Activated CD8-positive, alpha-beta T cell treated with anti-CD3 and anti-CD28 coated beads, Interleukin-2, amount 10 ng/mL, durations not matched to agents 7 days and 5 days (primary cell): ENCODE results near the gene PLEKHG3. TPM values are rescaled to one million over a fixed set of nuclear protein-coding genes. Genes with fewer than 3 reads are reported as not detected.

Experiments
- ATAC-seq: fragments of 150-1000 bp; cut with Tn5 transposase; one replicate; pipeline ENCODE4 v1.10.0; 2021; ENCODE audit warnings: moderate library complexity
- CTCF ChIA-PET: fragments of 350-600 bp; sonication (Branson Sonifier 250); formaldehyde crosslinking; loops from one replicate; lab custom pipeline; 2021; ENCODE audit warnings: antibody characterized with exemption; lab: Charles Lee
- POLR2A ChIA-PET: fragments of 350-600 bp; sonication (Branson Sonifier 250); formaldehyde crosslinking; loops from one replicate; lab custom pipeline; 2021; ENCODE audit warnings: antibody characterized with exemption; lab: Charles Lee
- DNase-seq: peaks from one replicate; pipeline ENCODE4 v3.0.0-alpha.2; 2020
- H3K27ac Mint-ChIP-seq: one replicate; pipeline ENCODE4 v1.8.0; 2021; ENCODE audit warnings: mild to moderate bottlenecking, mixed read lengths
- H3K27me3 Mint-ChIP-seq: one replicate; pipeline ENCODE4 v1.8.0; 2021; ENCODE audit warnings: low read depth, mixed read lengths
- H3K36me3 Mint-ChIP-seq: one replicate; pipeline ENCODE4 v1.8.0; 2021; ENCODE audit warnings: low read depth, mixed read lengths
- H3K4me1 Mint-ChIP-seq: one replicate; pipeline ENCODE4 v1.8.0; 2021; ENCODE audit warnings: low read depth, mixed read lengths
- H3K4me3 Mint-ChIP-seq: one replicate; pipeline ENCODE4 v1.8.0; 2021; ENCODE audit warnings: mild to moderate bottlenecking, mixed read lengths
- H3K9me3 Mint-ChIP-seq: one replicate; pipeline ENCODE4 v1.8.0; 2022; ENCODE audit warnings: mixed read lengths; ENCODE audit not compliant: insufficient read depth
- total RNA-seq, 2 experiments: library from RNA; stranded (reverse); gene quantifications; one replicate each; pipeline ENCODE4 v1.2.3, GENCODE V29; 2021

The PLEKHG3 gene
- total RNA-seq, 2 experiments from 2014 or later = 7.3 to 7.8 TPM

DNA sequence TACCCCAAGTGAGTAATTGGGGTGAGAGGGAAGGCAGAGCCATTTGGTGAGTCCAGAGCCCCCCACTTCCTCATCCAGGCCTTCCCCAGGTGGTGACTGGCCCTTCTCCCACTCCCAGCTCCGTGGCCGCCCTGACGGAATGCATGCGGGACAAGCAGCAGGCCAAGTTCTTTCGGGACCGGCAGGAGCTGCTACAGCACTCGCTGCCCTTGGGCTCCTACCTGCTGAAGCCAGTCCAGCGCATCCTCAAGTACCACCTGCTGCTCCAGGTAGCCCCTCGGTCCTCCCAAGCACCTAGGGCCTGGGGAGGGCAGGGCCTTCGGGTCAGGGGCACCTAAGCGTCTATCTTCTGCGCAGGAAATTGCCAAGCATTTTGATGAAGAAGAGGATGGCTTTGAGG, 26.5 kb downstream of the PLEKHG3 start:
- no peak overlapping the region for H3K4me3 Mint-ChIP-seq

DNA sequence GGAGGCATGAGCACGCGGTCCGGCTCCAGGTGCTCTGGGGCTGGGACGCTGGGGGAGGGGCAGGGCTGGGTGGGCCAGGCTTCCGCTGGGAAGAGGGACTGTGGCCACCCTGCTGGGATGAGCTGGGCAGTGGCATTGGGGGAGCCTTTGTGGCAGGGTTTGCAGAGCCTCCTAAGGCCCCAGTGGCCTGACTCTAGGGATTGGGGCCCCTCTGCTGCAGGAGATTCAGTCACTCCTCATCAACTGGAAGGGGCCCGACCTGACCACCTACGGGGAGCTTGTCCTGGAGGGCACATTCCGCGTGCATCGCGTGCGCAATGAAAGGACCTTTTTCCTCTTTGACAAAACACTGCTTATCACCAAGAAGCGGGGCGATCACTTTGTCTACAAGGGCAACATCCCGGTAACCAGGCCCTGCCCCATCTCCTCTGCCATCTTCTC, 26.9 kb downstream of the PLEKHG3 start:
- H3K36me3 Mint-ChIP-seq = no peaks in the 10 kb centered on the region

More for the DNA sequence above, 26.5 kb downstream of the PLEKHG3 start:
- Mint-ChIP-seq H3K36me3 (no peaks in the 10 kb centered on the region), H3K27ac (no peak overlapping the region), H3K9me3 (no peaks in the 10 kb centered on the region), H3K4me1 (peaks cover 46% of the 10 kb centered on the region), H3K27me3 (peaks cover 4% of the 10 kb centered on the region)
- ChIA-PET POLR2A (no interaction called here), CTCF (interaction anchor here (1.5 kb wide), 1 partner anchor 59 kb away, joined by 3 read pairs; no protein-coding TSS in a partner anchor)
- no peak for DNase-seq
- no peak for ATAC-seq

DNA sequence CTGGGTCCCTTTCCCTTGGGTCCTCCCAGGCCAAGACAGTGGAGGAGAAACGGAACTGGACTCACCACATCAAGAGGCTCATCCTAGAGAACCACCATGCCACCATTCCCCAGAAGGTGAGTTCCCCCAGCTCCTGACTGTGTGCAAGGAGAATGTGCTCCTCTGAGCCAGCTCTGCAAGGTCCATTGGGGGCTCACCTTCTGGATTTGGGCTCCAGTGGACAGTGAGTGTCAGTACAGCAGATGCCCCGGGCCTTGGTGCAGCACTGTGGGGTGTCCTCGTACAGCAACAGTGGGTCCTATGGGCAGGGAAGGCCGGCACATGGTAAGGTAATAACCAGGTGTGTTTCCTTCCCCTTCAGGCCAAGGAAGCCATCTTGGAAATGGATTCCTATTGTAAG, 27.8 kb downstream of the PLEKHG3 start:
- Mint-ChIP-seq H3K4me1 (peaks cover 43% of the 10 kb centered on the region), H3K4me3 (no peak overlapping the region), H3K27me3 (peaks cover 4% of the 10 kb centered on the region), H3K27ac (no peak overlapping the region), H3K9me3 (no peaks in the 10 kb centered on the region), H3K36me3 (no peaks in the 10 kb centered on the region)
- ChIA-PET POLR2A (interaction anchor here (0.5 kb wide), 1 partner anchor 18 kb away, joined by 4 read pairs; no protein-coding TSS in a partner anchor), CTCF (interaction anchor here (1.5 kb wide), 1 partner anchor 60 kb away, joined by 3 read pairs; no protein-coding TSS in a partner anchor)
- no peak for DNase-seq
- ATAC-seq = no peak

More for the DNA sequence above, 26.9 kb downstream of the PLEKHG3 start:
- peaks cover 4% of the 10 kb centered on the region for H3K27me3 Mint-ChIP-seq
- POLR2A ChIA-PET = no interaction called here
- H3K4me3 Mint-ChIP-seq = no peak overlapping the region
- peaks cover 46% of the 10 kb centered on the region for H3K4me1 Mint-ChIP-seq
- CTCF ChIA-PET = interaction anchor here (1.5 kb wide), 1 partner anchor 59 kb away, joined by 3 read pairs; no protein-coding TSS in a partner anchor
- no peaks in the 10 kb centered on the region for H3K9me3 Mint-ChIP-seq
- no peak overlapping the region for H3K27ac Mint-ChIP-seq
- ATAC-seq (no peak), DNase-seq (no peak)

DNA sequence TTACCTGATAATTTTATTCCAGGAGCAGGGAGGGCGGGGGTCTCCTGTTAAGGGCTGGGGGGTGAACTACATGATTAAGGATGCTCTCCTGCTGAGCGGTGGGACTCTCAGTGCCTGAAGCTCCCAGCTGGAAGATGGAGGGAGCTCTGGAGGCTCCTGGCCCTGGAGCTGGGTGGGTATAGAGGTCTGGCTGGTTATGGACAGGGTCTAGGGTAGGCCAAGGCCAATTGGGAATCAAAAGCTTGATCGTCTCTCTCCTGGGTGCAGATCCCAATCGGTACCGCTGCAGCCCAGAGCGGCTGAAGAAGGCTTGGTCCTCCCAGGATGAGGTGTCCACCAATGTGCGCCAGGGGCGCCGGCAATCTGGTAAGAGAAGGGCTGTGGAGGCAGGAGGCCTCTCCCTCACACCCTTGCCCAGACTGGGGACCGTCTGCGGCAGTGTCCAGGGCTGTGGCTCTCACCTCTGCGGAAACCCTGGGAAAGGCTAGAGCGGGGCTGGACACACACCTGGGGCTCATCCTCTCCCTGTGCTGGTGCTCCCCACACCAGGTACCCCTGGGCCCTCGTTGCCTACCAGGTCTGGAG, 28.4 kb downstream of the PLEKHG3 start:
- Mint-ChIP-seq H3K27me3 (peaks cover 4% of the 10 kb centered on the region), H3K9me3 (no peaks in the 10 kb centered on the region), H3K4me3 (no peak overlapping the region), H3K4me1 (peaks cover 43% of the 10 kb centered on the region), H3K27ac (no peak overlapping the region), H3K36me3 (no peaks in the 10 kb centered on the region)
- DNase-seq (no peak), ATAC-seq (no peak)
- ChIA-PET CTCF (no interaction called here), POLR2A (interaction anchor here (0.5 kb wide), 1 partner anchor 17 kb away, joined by 4 read pairs; no protein-coding TSS in a partner anchor)

DNA sequence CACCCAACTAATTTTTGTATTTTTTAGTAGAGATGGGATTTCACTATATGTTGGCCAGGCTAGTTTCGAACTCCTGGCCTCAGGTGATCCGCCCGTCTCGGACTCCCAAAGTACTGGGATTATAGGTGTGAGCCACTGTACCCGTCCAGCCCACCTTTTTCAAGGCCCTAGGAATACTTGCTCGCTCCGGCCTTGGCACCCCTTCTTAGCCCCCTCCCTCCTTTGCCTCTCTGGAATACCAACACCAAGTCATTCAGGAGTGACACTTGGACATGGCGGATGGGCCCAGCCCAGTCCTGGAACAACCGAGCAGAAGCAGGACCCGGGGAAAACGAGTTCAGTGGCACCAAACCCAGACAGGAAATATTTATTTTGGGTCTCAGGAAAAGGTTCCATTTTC, 29.1 kb downstream of the PLEKHG3 start:
- H3K27me3 Mint-ChIP-seq = peaks cover 4% of the 10 kb centered on the region
- no peak overlapping the region for H3K4me3 Mint-ChIP-seq
- CTCF ChIA-PET = no interaction called here
- peaks cover 41% of the 10 kb centered on the region for H3K4me1 Mint-ChIP-seq
- ATAC-seq (no peak), DNase-seq (no peak)
- POLR2A ChIA-PET = no interaction called here
- H3K27ac Mint-ChIP-seq = no peak overlapping the region
- no peaks in the 10 kb centered on the region for H3K36me3 Mint-ChIP-seq
- H3K9me3 Mint-ChIP-seq = no peaks in the 10 kb centered on the region

DNA sequence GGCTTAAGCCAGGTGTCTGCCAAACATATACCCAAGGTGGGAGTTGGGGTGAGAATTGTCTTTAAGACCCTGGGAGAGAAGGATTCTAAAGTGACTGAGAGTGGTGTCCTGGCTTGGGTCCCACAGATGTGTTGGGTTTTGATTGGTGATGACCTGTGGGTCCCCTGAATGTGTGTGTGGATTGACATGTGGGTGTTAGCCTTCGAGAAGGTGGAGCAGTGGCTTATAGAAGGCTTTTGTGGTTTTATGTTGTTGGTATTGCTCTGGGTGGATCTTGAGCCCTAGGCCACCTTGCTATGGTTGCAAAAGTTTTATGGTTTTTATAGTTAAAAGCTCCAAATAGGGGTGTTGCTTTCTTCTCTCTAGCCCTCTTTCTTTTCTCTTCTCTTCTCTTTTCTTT, 29.7 kb downstream of the PLEKHG3 start:
- POLR2A ChIA-PET = no interaction called here
- ATAC-seq (no peak), DNase-seq (no peak)
- Mint-ChIP-seq H3K36me3 (no peaks in the 10 kb centered on the region), H3K9me3 (no peaks in the 10 kb centered on the region), H3K4me1 (peaks cover 37% of the 10 kb centered on the region), H3K4me3 (no peak overlapping the region), H3K27me3 (peaks cover 4% of the 10 kb centered on the region), H3K27ac (peak overlapping the region; percentile 67)
- CTCF ChIA-PET = interaction anchor here (1.1 to 1.2 kb wide), 3 partner anchors 25 to 60 kb away, joined by 3 to 4 read pairs (median 3); no protein-coding TSS in a partner anchor

- no peak overlapping the region for H3K4me3 Mint-ChIP-seq
- peak overlapping the region; percentile 30 for H3K27ac Mint-ChIP-seq
- ChIA-PET CTCF (interaction anchor here (1.1 to 1.2 kb wide), 3 partner anchors 27 to 61 kb away, joined by 3 to 4 read pairs (median 3); no protein-coding TSS in a partner anchor), POLR2A (no interaction called here)
- H3K27me3 Mint-ChIP-seq = peaks cover 4% of the 10 kb centered on the region
- H3K9me3 Mint-ChIP-seq = no peaks in the 10 kb centered on the region
- H3K4me1 Mint-ChIP-seq = peaks cover 28% of the 10 kb centered on the region
- H3K36me3 Mint-ChIP-seq = no peaks in the 10 kb centered on the region
- no peak for DNase-seq
- no peak for ATAC-seq
These were observed 30.8 kb downstream of the PLEKHG3 start for GRCh38 chr14:64734990-64735389.

GRCh38 chr14:64736271-64737169, 32.3 kb downstream of the PLEKHG3 start:
- DNase-seq = no peak
- Mint-ChIP-seq H3K27me3 (peaks cover 4% of the 10 kb centered on the region), H3K36me3 (no peaks in the 10 kb centered on the region), H3K4me1 (peaks cover 19% of the 10 kb centered on the region), H3K27ac (no peak overlapping the region), H3K9me3 (no peaks in the 10 kb centered on the region), H3K4me3 (no peak overlapping the region)
- ChIA-PET CTCF (interaction anchor here (1.1 kb wide), 1 partner anchor 22 kb away, joined by 3 read pairs; no protein-coding TSS in a partner anchor), POLR2A (no interaction called here)
- ATAC-seq = no peak

- H3K36me3 Mint-ChIP-seq = no peaks in the 10 kb centered on the region
- no peaks in the 10 kb centered on the region for H3K9me3 Mint-ChIP-seq
- H3K27me3 Mint-ChIP-seq = peaks cover 4% of the 10 kb centered on the region
- CTCF ChIA-PET = interaction anchor here (1.2 kb wide), 1 partner anchor 101 kb away, joined by 3 read pairs; no protein-coding TSS in a partner anchor
- DNase-seq (no peak), ATAC-seq (no peak)
- peaks cover 19% of the 10 kb centered on the region for H3K4me1 Mint-ChIP-seq
- no peak overlapping the region for H3K4me3 Mint-ChIP-seq
- no peak overlapping the region for H3K27ac Mint-ChIP-seq
- POLR2A ChIA-PET = no interaction called here
These were observed 33.4 kb downstream of the PLEKHG3 start for GRCh38 chr14:64737391-64738280.

GRCh38 chr14:64738281-64738804, 34.1 kb downstream of the PLEKHG3 start:
- no peaks in the 10 kb centered on the region for H3K9me3 Mint-ChIP-seq
- H3K27ac Mint-ChIP-seq = no peak overlapping the region

GRCh38 chr14:64741200-64741599, 37.0 kb downstream of the PLEKHG3 start:
- Mint-ChIP-seq H3K27ac (no peak overlapping the region), H3K27me3 (peaks cover 2% of the 10 kb centered on the region), H3K36me3 (no peaks in the 10 kb centered on the region), H3K9me3 (no peaks in the 10 kb centered on the region), H3K4me3 (no peak overlapping the region), H3K4me1 (no peaks in the 10 kb centered on the region)
- POLR2A ChIA-PET = no interaction called here
- ATAC-seq (no peak), DNase-seq (no peak)
- CTCF ChIA-PET = interaction anchor here (1.1 kb wide), 1 partner anchor 21 kb away, joined by 3 read pairs; no protein-coding TSS in a partner anchor

More at GRCh38 chr14:64738281-64738804, 34.1 kb downstream of the PLEKHG3 start:
- Mint-ChIP-seq H3K4me3 (no peak overlapping the region), H3K36me3 (no peaks in the 10 kb centered on the region), H3K4me1 (peaks cover 19% of the 10 kb centered on the region), H3K27me3 (peaks cover 4% of the 10 kb centered on the region)
- no peak for DNase-seq
- POLR2A ChIA-PET = no interaction called here
- CTCF ChIA-PET = interaction anchor here (1.1 to 1.2 kb wide), 2 partner anchors 27 to 101 kb away, joined by 3 read pairs; no protein-coding TSS in a partner anchor
- no peak for ATAC-seq
